Peyer's patch (tissue), 4 donors: ENCODE measurements around the gene GNAQ.

Source experiments
- CTCF ChIP-seq, 6 experiments: fragments of 450-650 bp in 4 of 6; fragments of 200-600 bp in 2 of 6; sonication (generic) in 1 of 6; IDR thresholded peaks; one replicate each; pipeline ENCODE4 v1.5.1; 2017 to 2019; ENCODE audit warnings: antibody characterized with exemption in 6 of 6, mild to moderate bottlenecking in 3 of 6, moderate library complexity in 1 of 6
- POLR2A ChIP-seq, 2 donors: fragments of 450-650 bp; IDR thresholded peaks; one replicate each; pipeline ENCODE4 v1.5.1; 2017; ENCODE audit warnings: antibody characterized with exemption in 2 of 2, mild to moderate bottlenecking in 2 of 2, moderate library complexity in 2 of 2

- no peak for TF ChIP-seq CTCF (IDR thresholded peaks at IDR 0.05)
- TF ChIP-seq POLR2A (IDR thresholded peaks at IDR 0.05), result no peak
Observed at GRCh38 chr9:77991191-77991590, 40.4 kb downstream of the GNAQ start.
